ENCODE data around the gene HBD. TPM values are rescaled to one million over a fixed set of nuclear protein-coding genes. Genes with fewer than 3 reads are reported as not detected.

Gene HBD
- total RNA-seq, 4 donors from 2014 or later, result 5.4 TPM; not detected in 3

DNA sequence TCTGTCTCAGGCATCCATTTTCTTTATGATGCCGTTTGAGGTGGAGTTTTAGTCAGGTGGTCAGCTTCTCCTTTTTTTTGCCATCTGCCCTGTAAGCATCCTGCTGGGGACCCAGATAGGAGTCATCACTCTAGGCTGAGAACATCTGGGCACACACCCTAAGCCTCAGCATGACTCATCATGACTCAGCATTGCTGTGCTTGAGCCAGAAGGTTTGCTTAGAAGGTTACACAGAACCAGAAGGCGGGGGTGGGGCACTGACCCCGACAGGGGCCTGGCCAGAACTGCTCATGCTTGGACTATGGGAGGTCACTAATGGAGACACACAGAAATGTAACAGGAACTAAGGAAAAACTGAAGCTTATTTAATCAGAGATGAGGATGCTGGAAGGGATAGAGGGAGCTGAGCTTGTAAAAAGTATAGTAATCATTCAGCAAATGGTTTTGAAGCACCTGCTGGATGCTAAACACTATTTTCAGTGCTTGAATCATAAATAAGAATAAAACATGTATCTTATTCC lies 46.4 kb upstream of the HBD start:
- peak in 1 of 2 donors; percentile 53 for DNase-seq (ENCODE audit: low spot score in 2 of 2)
- Histone ChIP-seq H3K9me3 (no peaks in the 10 kb centered on the region), H3K4me3 (no peak overlapping the region), H3K27me3 (no peaks in the 10 kb centered on the region), H3K36me3 (no peaks in the 10 kb centered on the region), H3K4me1 (peaks cover 0 to 7% (median 0%) of the 10 kb centered on the region in 4 donors), H3K27ac (no peak overlapping the region)
- TF ChIP-seq POLR2A (IDR thresholded peaks at IDR 0.05) (no peak), EP300 (IDR thresholded peaks at IDR 0.05) (no peak)
- TF ChIP-seq, protein P1, sequence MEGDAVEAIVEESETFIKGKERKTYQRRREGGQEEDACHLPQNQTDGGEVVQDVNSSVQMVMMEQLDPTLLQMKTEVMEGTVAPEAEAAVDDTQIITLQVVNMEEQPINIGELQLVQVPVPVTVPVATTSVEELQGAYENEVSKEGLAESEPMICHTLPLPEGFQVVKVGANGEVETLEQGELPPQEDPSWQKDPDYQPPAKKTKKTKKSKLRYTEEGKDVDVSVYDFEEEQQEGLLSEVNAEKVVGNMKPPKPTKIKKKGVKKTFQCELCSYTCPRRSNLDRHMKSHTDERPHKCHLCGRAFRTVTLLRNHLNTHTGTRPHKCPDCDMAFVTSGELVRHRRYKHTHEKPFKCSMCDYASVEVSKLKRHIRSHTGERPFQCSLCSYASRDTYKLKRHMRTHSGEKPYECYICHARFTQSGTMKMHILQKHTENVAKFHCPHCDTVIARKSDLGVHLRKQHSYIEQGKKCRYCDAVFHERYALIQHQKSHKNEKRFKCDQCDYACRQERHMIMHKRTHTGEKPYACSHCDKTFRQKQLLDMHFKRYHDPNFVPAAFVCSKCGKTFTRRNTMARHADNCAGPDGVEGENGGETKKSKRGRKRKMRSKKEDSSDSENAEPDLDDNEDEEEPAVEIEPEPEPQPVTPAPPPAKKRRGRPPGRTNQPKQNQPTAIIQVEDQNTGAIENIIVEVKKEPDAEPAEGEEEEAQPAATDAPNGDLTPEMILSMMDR (IDR thresholded peaks at IDR 0.05), result no peak
- 45 to 53% methylated on average over 3 of the region's 3 CpGs for WGBS, 2 donors

DNA sequence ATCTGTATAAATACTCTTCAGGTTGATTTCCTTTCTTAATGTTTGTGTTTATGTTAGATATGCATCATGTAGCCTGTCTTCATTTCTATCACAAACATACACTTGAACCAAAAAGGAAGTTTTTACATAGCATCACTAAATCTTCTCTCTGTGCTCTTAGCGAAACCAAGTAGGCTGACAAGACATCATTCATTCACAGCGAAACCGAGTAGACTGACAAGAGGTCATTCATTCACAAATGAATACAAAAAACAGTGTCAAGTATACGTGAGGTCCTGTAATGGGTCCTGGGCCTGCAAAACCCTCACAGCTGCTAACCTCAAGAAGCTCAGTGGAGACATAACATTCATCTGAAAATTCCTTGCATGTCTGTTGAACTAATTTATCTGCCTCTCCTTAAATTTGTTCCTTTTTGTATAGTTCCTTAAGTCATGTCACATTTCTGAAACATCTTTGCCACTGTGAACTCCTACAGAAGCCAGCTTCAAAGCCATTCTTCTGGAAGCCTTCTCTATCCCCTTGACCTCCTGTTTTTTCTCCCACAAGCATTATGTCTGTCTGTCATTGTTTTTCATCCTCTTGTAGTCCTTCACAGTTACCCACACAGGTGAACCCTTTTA lies 45.3 kb upstream of the HBD start:
- H3K27me3 ChIP-seq, result no peaks in the 10 kb centered on the region
- no peak for DNase-seq (ENCODE audit: low spot score in 2 of 2)
- H3K27ac ChIP-seq, result no peak overlapping the region
- WGBS, 2 donors, result 52 to 57% methylated on average over 4 of the region's 4 CpGs
- H3K4me1 ChIP-seq, result peaks cover 0 to 7% (median 0%) of the 10 kb centered on the region in 4 donors
- no peaks in the 10 kb centered on the region for H3K36me3 ChIP-seq
- H3K4me3 ChIP-seq, result no peak overlapping the region
- H3K9me3 ChIP-seq, result no peaks in the 10 kb centered on the region
- TF ChIP-seq EP300 (IDR thresholded peaks at IDR 0.05) (no peak), POLR2A (IDR thresholded peaks at IDR 0.05) (no peak)
- TF ChIP-seq, protein P1 (IDR thresholded peaks at IDR 0.05), result no peak

DNA sequence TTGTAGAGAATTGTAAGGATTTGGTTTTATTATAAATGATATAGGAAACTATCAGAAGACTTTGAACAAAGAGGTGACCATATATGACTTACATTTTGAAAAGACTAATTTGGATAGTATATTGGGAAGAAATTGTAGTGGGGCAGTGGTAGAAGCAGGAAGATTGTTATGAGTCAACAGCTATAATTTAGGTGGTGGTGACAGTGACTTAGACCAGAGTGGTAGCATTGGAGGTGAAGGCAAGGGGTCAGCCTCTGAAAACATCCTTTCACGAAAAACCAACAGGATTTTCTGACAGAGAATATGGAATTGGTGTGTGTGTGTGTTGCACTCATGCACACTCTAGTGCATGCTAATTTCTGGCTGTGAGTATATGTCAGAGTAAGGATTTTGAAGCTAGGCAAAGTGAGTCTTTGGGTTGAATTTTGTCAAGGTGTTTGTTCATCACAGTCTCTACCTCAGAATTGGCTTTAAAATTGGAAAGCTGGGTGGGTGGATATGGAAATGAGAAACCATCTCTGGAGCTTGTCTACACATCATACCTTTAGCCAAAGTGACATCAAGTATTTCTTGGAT lies 43.6 kb upstream of the HBD start:
- Histone ChIP-seq H3K27me3 (no peaks in the 10 kb centered on the region), H3K27ac (no peak overlapping the region), H3K9me3 (no peaks in the 10 kb centered on the region), H3K4me1 (peaks cover 0 to 7% (median 0%) of the 10 kb centered on the region in 4 donors), H3K36me3 (no peaks in the 10 kb centered on the region), H3K4me3 (no peak overlapping the region)
- TF ChIP-seq POLR2A (IDR thresholded peaks at IDR 0.05), result no peak
- TF ChIP-seq EP300 (IDR thresholded peaks at IDR 0.05), result no peak
- TF ChIP-seq, protein P1 (IDR thresholded peaks at IDR 0.05), result no peak
- no peak for DNase-seq (ENCODE audit: low spot score in 2 of 2)
- 70 to 89% methylated on average over 1 of the region's 1 CpG for WGBS, 2 donors

DNA sequence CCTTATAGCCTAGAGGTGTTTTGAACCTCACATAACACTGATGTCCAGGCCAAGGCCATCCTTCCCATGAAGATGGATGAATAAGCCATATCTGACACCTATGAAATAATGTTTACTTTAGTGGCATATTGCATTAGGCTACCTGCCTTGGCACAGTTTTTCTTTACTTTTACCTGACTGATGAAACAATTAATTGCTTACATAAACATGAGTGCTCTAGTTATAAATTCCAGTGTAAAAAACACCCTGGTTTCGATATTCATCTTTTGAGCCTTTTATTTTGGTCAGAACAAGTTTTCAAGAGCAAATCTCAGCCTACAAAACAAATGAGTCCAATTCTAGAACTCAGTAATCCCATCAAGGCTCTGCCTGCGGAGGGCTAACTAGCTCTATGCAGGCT lies 42.4 kb upstream of the HBD start:
- DNase-seq (ENCODE audit: low spot score in 2 of 2), result no peak

More for the DNA sequence above, 42.4 kb upstream of the HBD start:
- H3K27ac ChIP-seq, result no peak overlapping the region
- WGBS, 2 donors, result 86 to 92% methylated on average over 2 of the region's 2 CpGs
- H3K4me3 ChIP-seq, result no peak overlapping the region
- no peaks in the 10 kb centered on the region for H3K36me3 ChIP-seq
- no peaks in the 10 kb centered on the region for H3K9me3 ChIP-seq
- H3K27me3 ChIP-seq, result no peaks in the 10 kb centered on the region
- peaks cover 0 to 7% (median 0%) of the 10 kb centered on the region in 4 donors for H3K4me1 ChIP-seq
- TF ChIP-seq EP300 (IDR thresholded peaks at IDR 0.05) (no peak), POLR2A (IDR thresholded peaks at IDR 0.05) (no peak)
- TF ChIP-seq, protein P1 (IDR thresholded peaks at IDR 0.05), result no peak

Measured in tibial nerve (tissue), 4 donors.